DOHH2 (cell line): ENCODE measurements around the gene DHX58.

Source experiments
- CTCF ChIP-seq: fragments of 200-600 bp; sonication (generic); IDR thresholded peaks from one replicate; pipeline ENCODE4 v1.5.1; 2014; ENCODE audit warnings: antibody characterized with exemption, mild to moderate bottlenecking, low read depth, low read length; ENCODE audit not compliant: poor library complexity, severe bottlenecking
- EZH2phosphoT487 ChIP-seq: fragments of 200-600 bp; sonication (generic); IDR thresholded peaks from 2 replicates; pipeline ENCODE4 v1.6.1; 2017; ENCODE audit warnings: borderline replicate concordance, mild to moderate bottlenecking, antibody characterized with exemption, low read length, moderate library complexity, mixed read lengths

- TF ChIP-seq EZH2phosphoT487 = no peak
- TF ChIP-seq CTCF = no peak
These were observed 1.3 kb downstream of the DHX58 start for GRCh38 chr17:42111265-42111636.
